K562 (cell line): ENCODE results near the gene IGF2BP1. TPM values are rescaled to one million over a fixed set of nuclear protein-coding genes. Genes with fewer than 3 reads are reported as not detected.

ENCODE experiments used
- ARID4B ChIP-seq: sonication (generic); formaldehyde crosslinking; IDR thresholded peaks from 2 replicates; pipeline ENCODE4 v1.8.0; 2022; ENCODE audit warnings: mild to moderate bottlenecking, missing genetic modification reagents
- BRD4 ChIP-seq: fragments of 200-600 bp; sonication (generic); IDR thresholded peaks from 2 replicates; pipeline ENCODE4 v1.6.1; 2017; ENCODE audit warnings: inconsistent platforms
- BRF1 ChIP-seq: IDR thresholded peaks from 3 replicates; pipeline ENCODE4 v1.6.1; 2011; ENCODE audit warnings: borderline replicate concordance, mild to moderate bottlenecking; ENCODE audit not compliant: insufficient read length; ENCODE audit errors: extremely low read depth
- CC2D1A ChIP-seq: fragments of 450-650 bp; IDR thresholded peaks from 2 replicates; pipeline ENCODE4 v1.6.1; 2017; ENCODE audit warnings: mild to moderate bottlenecking
- E2F8 ChIP-seq: fragments of 450-650 bp; IDR thresholded peaks from 2 replicates; pipeline ENCODE4 v1.7.1; 2018; ENCODE audit warnings: mild to moderate bottlenecking, low read depth; ENCODE audit not compliant: partially characterized antibody
- FOXJ2 ChIP-seq: fragments of 200-800 bp; sonication (Bioruptor generic); IDR thresholded peaks from 2 replicates; pipeline ENCODE4 v1.6.1; 2016; ENCODE audit warnings: missing genetic modification characterization, missing compliant biosample characterization
- FOXJ3 ChIP-seq: sonication (generic); formaldehyde crosslinking; IDR thresholded peaks from 2 replicates; pipeline ENCODE4 v1.4.0; 2020; ENCODE audit warnings: mild to moderate bottlenecking, missing genetic modification reagents
- GATAD2A ChIP-seq: fragments of 450-650 bp; IDR thresholded peaks from 2 replicates; pipeline ENCODE4 v1.6.1; 2017
- MCM7 ChIP-seq, 2 experiments: fragments of 450-650 bp; IDR thresholded peaks; 2 replicates each; pipeline ENCODE4 v1.6.1; 2016 to 2018
- MEF2D ChIP-seq: conservative IDR thresholded peaks from 2 replicates; pipeline ENCODE4 v1.6.1; 2016; ENCODE audit warnings: low read depth, missing genetic modification characterization, missing compliant biosample characterization
- PHTF2 ChIP-seq: fragments of 250-450 bp; sonication (Bioruptor Pico); IDR thresholded peaks from 2 replicates; pipeline ENCODE4 v1.5.0; 2021; ENCODE audit warnings: mild to moderate bottlenecking
- PURB ChIP-seq: sonication (generic); formaldehyde crosslinking; IDR thresholded peaks from 2 replicates; pipeline ENCODE4 v1.9.0; 2021; ENCODE audit warnings: low read depth, mild to moderate bottlenecking, missing genetic modification reagents
- SMARCA4 ChIP-seq: fragments of 450-650 bp; IDR thresholded peaks from 2 replicates; pipeline ENCODE4 v1.6.1; 2016
- SPI1 ChIP-seq: IDR thresholded peaks from 2 replicates; pipeline ENCODE4 v1.6.1; 2011; ENCODE audit warnings: low read depth, low read length, control low read depth, borderline replicate concordance
- ZNF583 ChIP-seq: fragments of 250-450 bp; sonication (Bioruptor Pico); IDR thresholded peaks from 2 replicates; pipeline ENCODE4 v1.4.0; 2020
- polyA plus RNA-seq, 8 experiments: library from polyadenylated mRNA; depleted of rRNA in 4 of 8; stranded (reverse) in 5 of 8; unstranded in 3 of 8; fragments of >200 nt; fragmentation: Nextera tagmentation in 2 of 8; fragmentation: Illumina TruSeq in 1 of 8; extraction: Ambion mirVana in 2 of 8; extraction: Trizol in 1 of 8; gene quantifications; 2 replicates each; pipeline versions ENCODE4 v1.2.1 to v1.2.3, GENCODE V29; 2011 to 2014; ENCODE audit warnings: inconsistent platforms in 1 of 8, missing spikeins in 1 of 8
- total RNA-seq, 7 experiments: library from RNA; depleted of rRNA in 6 of 7; stranded (reverse); fragments of >200 nt in 6 of 7; fragmentation: Illumina TruSeq in 2 of 7; extraction: Trizol in 2 of 7; gene quantifications; 2 replicates each; pipeline versions ENCODE4 v1.2.1 to v1.2.3, GENCODE V29; 2011 to 2021; ENCODE audit warnings: low replicate concordance in 1 of 7
- TF ChIP-seq, protein P1 (sequence below): fragments of 450-650 bp; IDR thresholded peaks from 2 replicates; pipeline ENCODE4 v1.6.1; 2016; ENCODE audit warnings: antibody characterized with exemption
- TF ChIP-seq, protein P2 (sequence below), 2 experiments: IDR thresholded peaks in 1 of 2; conservative IDR thresholded peaks in 1 of 2; 2 replicates each; pipeline ENCODE4 v1.6.1; 2016; ENCODE audit warnings: low read depth in 2 of 2, mild to moderate bottlenecking in 1 of 2, missing compliant biosample characterization in 1 of 2, missing genetic modification characterization in 1 of 2, moderate library complexity in 1 of 2

Gene IGF2BP1
- total and polyA plus RNA-seq, 9 of the 15 experiments (the other 6 are each of a cell fraction or from before 2014, with no cell fraction given): 13.0 to 318 (median 53.6) TPM

GRCh38 chr17:48995974-48996721 lies 1.0 kb upstream of the IGF2BP1 start (continued):
- TF ChIP-seq ARID4B (peak; percentile 74), CC2D1A (no peak), SPI1 (no peak), BRF1 (no peak), PURB (CRISPR knock-in tag) (no peak), BRD4 (0 out of 2 replicates have a peak, but pooled peaks have one; percentile 5), ZNF583 (CRISPR knock-in tag) (no peak), PHTF2 (CRISPR knock-in tag) (no peak), FOXJ2 (tag) (no peak), MEF2D (0 out of 2 replicates have a peak, but pooled peaks have one; percentile 14), GATAD2A (no peak), MCM7 (IDR thresholded peaks at IDR 0.05) (no peak), E2F8 (peak; percentile 71), FOXJ3 (CRISPR knock-in tag) (no peak), SMARCA4 (peak; percentile 28; the same call in 1 of the 2 replicates)
- TF ChIP-seq, protein P1, sequence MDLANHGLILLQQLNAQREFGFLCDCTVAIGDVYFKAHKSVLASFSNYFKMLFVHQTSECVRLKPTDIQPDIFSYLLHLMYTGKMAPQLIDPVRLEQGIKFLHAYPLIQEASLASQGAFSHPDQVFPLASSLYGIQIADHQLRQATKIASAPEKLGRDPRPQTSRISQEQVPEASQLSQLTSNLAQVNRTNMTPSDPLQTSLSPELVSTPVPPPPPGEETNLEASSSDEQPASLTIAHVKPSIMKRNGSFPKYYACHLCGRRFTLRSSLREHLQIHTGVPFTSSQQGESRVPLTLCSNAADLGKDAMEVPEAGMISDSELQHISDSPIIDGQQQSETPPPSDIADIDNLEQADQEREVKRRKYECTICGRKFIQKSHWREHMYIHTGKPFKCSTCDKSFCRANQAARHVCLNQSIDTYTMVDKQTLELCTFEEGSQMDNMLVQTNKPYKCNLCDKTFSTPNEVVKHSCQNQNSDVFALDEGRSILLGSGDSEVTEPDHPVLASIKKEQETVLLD: no peak; the same call in 1 of the 2 replicates
- TF ChIP-seq, protein P2, sequence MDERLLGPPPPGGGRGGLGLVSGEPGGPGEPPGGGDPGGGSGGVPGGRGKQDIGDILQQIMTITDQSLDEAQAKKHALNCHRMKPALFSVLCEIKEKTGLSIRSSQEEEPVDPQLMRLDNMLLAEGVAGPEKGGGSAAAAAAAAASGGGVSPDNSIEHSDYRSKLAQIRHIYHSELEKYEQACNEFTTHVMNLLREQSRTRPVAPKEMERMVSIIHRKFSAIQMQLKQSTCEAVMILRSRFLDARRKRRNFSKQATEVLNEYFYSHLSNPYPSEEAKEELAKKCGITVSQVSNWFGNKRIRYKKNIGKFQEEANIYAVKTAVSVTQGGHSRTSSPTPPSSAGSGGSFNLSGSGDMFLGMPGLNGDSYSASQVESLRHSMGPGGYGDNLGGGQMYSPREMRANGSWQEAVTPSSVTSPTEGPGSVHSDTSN (CRISPR knock-in tag; IDR thresholded peaks at IDR 0.05; ENCODE audit: low read depth): no peak
- TF ChIP-seq, protein P2 (tag; conservative IDR thresholded peaks at IDR 0.05; ENCODE audit: low read depth): no peak
